Measurements from ENCODE around the gene ALG3. TPM values are rescaled to one million over a fixed set of nuclear protein-coding genes. Genes with fewer than 3 reads are reported as not detected.
A peak's percentile ranks its signal among the peaks of the same experiment; 100 is the strongest.

Gene ALG3
- total and polyA plus RNA-seq, 2 experiments from 2014 or later, result 40.2 to 52.4 TPM

DNA sequence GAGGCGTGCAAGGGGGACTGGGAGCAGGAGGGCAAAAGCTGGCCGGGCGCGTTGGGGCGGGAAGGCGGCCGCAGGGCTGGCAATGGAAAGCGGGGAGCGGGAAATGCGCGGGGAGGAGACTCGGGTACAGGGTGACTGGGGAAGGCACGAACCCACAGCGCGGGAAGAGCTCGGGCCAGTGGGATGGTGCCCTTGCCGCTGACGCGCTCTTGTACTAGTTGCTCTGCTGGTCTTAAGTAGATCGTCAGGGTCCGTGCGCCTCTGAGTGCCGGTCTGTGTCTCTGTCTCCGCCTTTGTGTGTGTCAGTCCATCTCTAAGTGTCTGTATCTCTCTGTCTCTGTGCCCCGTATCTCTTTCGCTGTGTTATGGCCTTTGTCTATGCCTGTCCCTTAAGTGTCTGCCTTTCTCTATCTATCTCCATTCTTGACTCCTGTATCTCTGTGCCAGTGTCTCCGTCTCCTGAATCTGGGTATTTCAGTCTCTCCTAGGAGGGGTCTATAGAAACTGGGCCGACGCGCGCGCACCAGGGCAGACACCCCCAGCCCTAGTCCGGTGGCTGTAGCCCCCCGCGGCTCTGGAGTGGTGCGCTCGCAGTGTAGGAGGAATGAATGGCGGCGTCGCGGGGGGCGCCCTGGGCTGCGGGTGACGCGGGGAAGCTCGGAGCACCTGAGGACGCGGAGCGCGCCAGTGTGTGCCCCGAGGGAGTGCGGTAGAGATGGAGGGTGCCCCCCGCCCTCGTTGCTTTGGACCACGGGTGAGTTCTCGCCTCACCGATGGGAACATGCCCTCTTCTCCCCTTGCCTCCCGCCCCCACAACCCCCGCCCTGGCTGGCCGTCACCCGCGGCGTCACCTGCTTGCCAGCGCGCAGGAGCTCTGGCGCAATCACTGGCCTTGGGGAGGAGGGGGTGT is 13.3 kb upstream of the ALG3 start:
- H3K4me3 ChIP-seq, result peak overlapping the region; percentile 38
- no peak overlapping the region for H3K27ac ChIP-seq
- peaks cover 4% of the 10 kb centered on the region for H3K4me1 ChIP-seq (ENCODE audit: low read depth)
- peak in 1 of 2 donors; percentile 46 for DNase-seq (ENCODE audit: low read depth in 1 of 2, low spot score in 1 of 2)
- TF ChIP-seq, protein P1, sequence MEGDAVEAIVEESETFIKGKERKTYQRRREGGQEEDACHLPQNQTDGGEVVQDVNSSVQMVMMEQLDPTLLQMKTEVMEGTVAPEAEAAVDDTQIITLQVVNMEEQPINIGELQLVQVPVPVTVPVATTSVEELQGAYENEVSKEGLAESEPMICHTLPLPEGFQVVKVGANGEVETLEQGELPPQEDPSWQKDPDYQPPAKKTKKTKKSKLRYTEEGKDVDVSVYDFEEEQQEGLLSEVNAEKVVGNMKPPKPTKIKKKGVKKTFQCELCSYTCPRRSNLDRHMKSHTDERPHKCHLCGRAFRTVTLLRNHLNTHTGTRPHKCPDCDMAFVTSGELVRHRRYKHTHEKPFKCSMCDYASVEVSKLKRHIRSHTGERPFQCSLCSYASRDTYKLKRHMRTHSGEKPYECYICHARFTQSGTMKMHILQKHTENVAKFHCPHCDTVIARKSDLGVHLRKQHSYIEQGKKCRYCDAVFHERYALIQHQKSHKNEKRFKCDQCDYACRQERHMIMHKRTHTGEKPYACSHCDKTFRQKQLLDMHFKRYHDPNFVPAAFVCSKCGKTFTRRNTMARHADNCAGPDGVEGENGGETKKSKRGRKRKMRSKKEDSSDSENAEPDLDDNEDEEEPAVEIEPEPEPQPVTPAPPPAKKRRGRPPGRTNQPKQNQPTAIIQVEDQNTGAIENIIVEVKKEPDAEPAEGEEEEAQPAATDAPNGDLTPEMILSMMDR (IDR thresholded peaks at IDR 0.05; ENCODE audit: low read depth, low read length), result no peak
- no peaks in the 10 kb centered on the region for H3K9me3 ChIP-seq (ENCODE audit: low read depth)
- no peaks in the 10 kb centered on the region for H3K36me3 ChIP-seq
- peaks cover 88% of the 10 kb centered on the region for H3K27me3 ChIP-seq

- H3K4me1 ChIP-seq (ENCODE audit: low read depth), result peaks cover 4% of the 10 kb centered on the region
- H3K27me3 ChIP-seq, result peaks cover 86% of the 10 kb centered on the region
- H3K27ac ChIP-seq, result no peak within 1 kb of the TSS
- H3K36me3 ChIP-seq, result no peaks in the 10 kb centered on the region
- TF ChIP-seq, protein P1 (IDR thresholded peaks at IDR 0.05; ENCODE audit: low read depth, low read length), result no peak
- H3K4me3 ChIP-seq, result peak within 1 kb of the TSS; percentile 38
- no peaks in the 10 kb centered on the region for H3K9me3 ChIP-seq (ENCODE audit: low read depth)
- peak; percentile 62 to 80 for DNase-seq (ENCODE audit: low read depth in 1 of 2, low spot score in 1 of 2)
These were observed 12.6 kb upstream of the ALG3 start, which contains the start of gene CAMK2N2 for GRCh38 chr3:184261270-184261853. TSS of gene CAMK2N2 (minus strand) at chr3:184261553. CDS start at chr3:184261285, 268 bp downstream.

- Histone ChIP-seq H3K27me3 (peaks cover 83% of the 10 kb centered on the region), H3K9me3 (ENCODE audit: low read depth) (no peaks in the 10 kb centered on the region), H3K4me1 (ENCODE audit: low read depth) (peaks cover 4% of the 10 kb centered on the region), H3K4me3 (peak overlapping the region; percentile 38), H3K36me3 (no peaks in the 10 kb centered on the region), H3K27ac (no peak overlapping the region)
- DNase-seq (ENCODE audit: low read depth in 1 of 2, low spot score in 1 of 2), result no peak
- TF ChIP-seq, protein P1 (IDR thresholded peaks at IDR 0.05; ENCODE audit: low read depth, low read length), result no peak
These were observed 12.0 kb upstream of the ALG3 start for GRCh38 chr3:184260724-184261269.

GRCh38 chr3:184259878-184260723 is 11.3 kb upstream of the ALG3 start:
- Histone ChIP-seq H3K27ac (no peak overlapping the region), H3K9me3 (ENCODE audit: low read depth) (no peaks in the 10 kb centered on the region), H3K36me3 (no peaks in the 10 kb centered on the region), H3K27me3 (peaks cover 82% of the 10 kb centered on the region), H3K4me3 (peak overlapping the region; percentile 26), H3K4me1 (ENCODE audit: low read depth) (peaks cover 4% of the 10 kb centered on the region)
- peak; percentile 44 to 79 for DNase-seq (ENCODE audit: low read depth in 1 of 2, low spot score in 1 of 2)
- TF ChIP-seq, protein P1 (IDR thresholded peaks at IDR 0.05; ENCODE audit: low read depth, low read length), result no peak

DNA sequence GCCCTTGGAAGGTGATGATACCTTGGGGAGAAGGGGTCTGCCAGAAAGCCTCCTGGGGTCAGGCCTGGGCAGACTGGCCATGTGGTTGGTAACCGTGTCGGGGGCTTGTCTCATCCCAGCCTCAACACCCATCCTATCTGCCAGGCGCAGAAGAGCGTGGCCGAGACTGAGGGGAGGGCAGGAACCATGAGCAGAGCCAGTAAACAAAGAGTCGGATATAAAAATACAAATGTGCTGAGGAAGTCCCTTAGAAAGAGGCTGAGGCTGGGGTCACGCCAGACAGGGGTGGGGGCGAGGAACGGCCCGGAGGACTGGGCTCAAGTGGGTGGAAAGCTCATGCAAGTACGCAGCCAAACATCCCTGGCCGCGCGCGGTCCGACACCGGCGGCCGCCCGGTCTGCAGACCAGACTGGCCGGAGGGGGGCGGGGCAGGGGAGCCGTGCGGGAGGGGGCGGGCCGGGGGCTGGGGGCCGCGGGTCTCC is 10.7 kb upstream of the ALG3 start:
- Histone ChIP-seq H3K4me3 (peak overlapping the region; percentile 19), H3K9me3 (ENCODE audit: low read depth) (no peaks in the 10 kb centered on the region), H3K27ac (no peak overlapping the region), H3K27me3 (peaks cover 76% of the 10 kb centered on the region), H3K4me1 (ENCODE audit: low read depth) (peaks cover 4% of the 10 kb centered on the region), H3K36me3 (no peaks in the 10 kb centered on the region)
- no peak for DNase-seq (ENCODE audit: low read depth in 1 of 2, low spot score in 1 of 2)
- TF ChIP-seq, protein P1 (IDR thresholded peaks at IDR 0.05; ENCODE audit: low read depth, low read length), result no peak

Measured in cardiac muscle cell (in vitro differentiated cells and primary cell).